Measurements from ENCODE around the gene ARHGAP6. TPM values are rescaled to one million over a fixed set of nuclear protein-coding genes. Genes with fewer than 3 reads are reported as not detected.

ARHGAP6 gene
- total and polyA plus RNA-seq, 9 of the 15 experiments (the other 6 are each of a cell fraction or from before 2014, with no cell fraction given): 12.5 to 63.6 (median 41.8) TPM

- TF ChIP-seq MBD2 (IDR thresholded peaks at IDR 0.05; ENCODE audit: borderline replicate concordance, low read depth): peak; percentile 74
- TF ChIP-seq ZNF449 (CRISPR knock-in tag; IDR thresholded peaks at IDR 0.05): no peak
- TF ChIP-seq ZNF384 (IDR thresholded peaks at IDR 0.05; ENCODE audit: low read depth, low read length): no peak
- 0 out of 2 replicates have a peak, but pooled peaks have one; percentile 43 for TF ChIP-seq E4F1 (CRISPR knock-in tag; IDR thresholded peaks at IDR 0.05; ENCODE audit: borderline replicate concordance)
- peak; percentile 84; the same call in 1 of the 2 replicates for TF ChIP-seq ZBED1 (IDR thresholded peaks at IDR 0.05)
- no peak for TF ChIP-seq ZNF12 (CRISPR knock-in tag; IDR thresholded peaks at IDR 0.05)
- peak; percentile 82 for TF ChIP-seq HMGN3 (IDR thresholded peaks at IDR 0.05; ENCODE audit: borderline replicate concordance, extremely low read depth, insufficient read length, low read depth, low read length)
- no peak for TF ChIP-seq ERF (CRISPR knock-in tag; IDR thresholded peaks at IDR 0.05)
- peak; percentile 59; the same call in 1 of the 2 replicates for TF ChIP-seq CXXC5 (CRISPR knock-in tag; IDR thresholded peaks at IDR 0.05)
- TF ChIP-seq MTA2 (IDR thresholded peaks at IDR 0.05; ENCODE audit: low read depth): peak; percentile 90
- peak; percentile 25 for TF ChIP-seq TAF9B (IDR thresholded peaks at IDR 0.05; ENCODE audit: partially characterized antibody)
- TF ChIP-seq ZNF24 (IDR thresholded peaks at IDR 0.05): 0 out of 2 replicates have a peak, but pooled peaks have one; percentile 22
- TF ChIP-seq POLR2H (tag; IDR thresholded peaks at IDR 0.05; ENCODE audit: low read depth): peak; percentile 73; the same call in 1 of the 2 replicates
- TF ChIP-seq MIER1 (IDR thresholded peaks at IDR 0.05; ENCODE audit: low read depth): no peak
- TF ChIP-seq SRSF3 (IDR thresholded peaks at IDR 0.05; ENCODE audit: insufficient read depth, low read length): no peak
- TF ChIP-seq RCOR1 (IDR thresholded peaks at IDR 0.05; ENCODE audit: borderline replicate concordance in 1 of 2, low read depth in 2 of 2, low read length in 2 of 2): peak; percentile 64 to 83; a peak in 2 of 4 replicates
- TF ChIP-seq, protein P1, sequence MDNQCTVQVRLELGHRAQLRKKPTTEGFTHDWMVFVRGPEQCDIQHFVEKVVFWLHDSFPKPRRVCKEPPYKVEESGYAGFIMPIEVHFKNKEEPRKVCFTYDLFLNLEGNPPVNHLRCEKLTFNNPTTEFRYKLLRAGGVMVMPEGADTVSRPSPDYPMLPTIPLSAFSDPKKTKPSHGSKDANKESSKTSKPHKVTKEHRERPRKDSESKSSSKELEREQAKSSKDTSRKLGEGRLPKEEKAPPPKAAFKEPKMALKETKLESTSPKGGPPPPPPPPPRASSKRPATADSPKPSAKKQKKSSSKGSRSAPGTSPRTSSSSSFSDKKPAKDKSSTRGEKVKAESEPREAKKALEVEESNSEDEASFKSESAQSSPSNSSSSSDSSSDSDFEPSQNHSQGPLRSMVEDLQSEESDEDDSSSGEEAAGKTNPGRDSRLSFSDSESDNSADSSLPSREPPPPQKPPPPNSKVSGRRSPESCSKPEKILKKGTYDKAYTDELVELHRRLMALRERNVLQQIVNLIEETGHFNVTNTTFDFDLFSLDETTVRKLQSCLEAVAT (IDR thresholded peaks at IDR 0.05): peak; percentile 51 to 57; a peak in 2 of 4 replicates
- TF ChIP-seq ZNF212 (CRISPR knock-in tag; IDR thresholded peaks at IDR 0.05): no peak
These were observed 297.9 kb downstream of the ARHGAP6 start (continued) for GRCh38 chrX:11367609-11368430.
